ENCODE results near the gene ACP1. TPM values are rescaled to one million over a fixed set of nuclear protein-coding genes. Genes with fewer than 3 reads are reported as not detected.
A peak's percentile ranks its signal among the peaks of the same experiment; 100 is the strongest.

The ACP1 gene
- total RNA-seq, 2 donors from 2014 or later, result 62.0 to 74.2 TPM

DNA sequence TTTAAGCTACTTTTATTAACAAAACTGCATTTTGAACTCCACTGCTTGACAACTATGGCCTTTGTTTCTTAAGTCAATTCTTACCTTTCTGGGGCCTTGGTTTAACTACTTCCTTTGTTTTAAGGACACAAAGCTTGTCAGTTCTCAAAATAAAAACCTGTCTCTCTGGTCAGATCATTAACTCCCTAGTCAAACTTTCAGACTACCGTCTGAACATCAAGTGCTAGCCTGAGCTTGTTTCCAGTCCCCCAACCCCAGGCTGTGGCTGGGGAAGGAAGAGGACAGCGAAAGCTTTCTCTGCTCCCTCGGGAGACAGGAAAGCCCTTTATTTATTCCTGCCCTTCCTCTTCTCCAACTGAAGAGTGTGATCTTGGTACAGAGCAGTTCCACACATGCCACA lies 2.6 kb upstream of the ACP1 start:
- no peak for DNase-seq

DNA sequence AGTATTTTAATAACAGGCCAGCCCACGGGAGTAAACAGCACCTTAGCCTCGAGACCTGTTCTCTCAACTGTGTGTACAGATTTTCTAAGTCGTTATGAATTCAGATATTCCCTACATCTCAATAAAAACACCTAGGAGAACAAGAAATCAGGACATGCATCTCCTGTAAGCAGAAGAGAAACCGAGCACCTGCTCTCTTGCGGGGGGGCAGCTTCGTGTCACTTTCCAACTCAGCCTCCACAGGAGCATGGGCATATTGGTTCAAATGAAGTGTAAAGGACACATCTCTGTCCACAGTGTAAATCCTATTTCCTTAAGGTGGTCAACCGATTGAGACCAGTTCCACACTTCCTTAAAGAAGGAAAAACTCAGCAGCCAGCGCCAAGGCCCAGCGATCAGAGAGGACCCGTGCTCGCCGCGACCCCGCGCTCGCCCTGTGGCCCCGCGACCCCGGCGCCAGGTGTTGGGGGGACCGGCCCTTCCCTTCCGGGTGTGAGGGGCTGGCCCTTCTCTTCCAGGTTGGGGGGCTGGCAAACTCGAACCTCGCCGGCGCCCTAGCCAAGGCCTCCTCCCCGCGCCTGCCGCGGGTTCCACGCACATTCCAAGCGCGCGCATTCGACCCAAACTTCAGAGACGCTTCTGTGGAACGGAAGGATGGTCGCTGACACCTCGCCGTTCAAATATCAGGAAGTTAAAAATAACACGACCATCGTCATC lies 1.6 kb upstream of the ACP1 start:
- Histone ChIP-seq H3K4me1 (peaks cover 57% of the 10 kb centered on the region), H3K36me3 (replicated peaks in 1 of 2; ENCODE audit: insufficient read depth in 1 of 2, low read depth in 2 of 2) (no peaks in the 10 kb centered on the region), H3K9me3 (no peaks in the 10 kb centered on the region), H3K27me3 (no peaks in the 10 kb centered on the region), H3K27ac (peak overlapping the region; percentile 96 to 99 (median 98)), H3K4me3 (peak overlapping the region; percentile 45 to 55)
- intact Hi-C loops (cut with DNase I), result no loop called here
- DNase-seq (peak in 3 of 4 donors; percentile 29 to 62 (median 56)), ATAC-seq (no peak)
- TF ChIP-seq POLR2A (IDR thresholded peaks at IDR 0.05), result no peak
- TF ChIP-seq, protein P1, sequence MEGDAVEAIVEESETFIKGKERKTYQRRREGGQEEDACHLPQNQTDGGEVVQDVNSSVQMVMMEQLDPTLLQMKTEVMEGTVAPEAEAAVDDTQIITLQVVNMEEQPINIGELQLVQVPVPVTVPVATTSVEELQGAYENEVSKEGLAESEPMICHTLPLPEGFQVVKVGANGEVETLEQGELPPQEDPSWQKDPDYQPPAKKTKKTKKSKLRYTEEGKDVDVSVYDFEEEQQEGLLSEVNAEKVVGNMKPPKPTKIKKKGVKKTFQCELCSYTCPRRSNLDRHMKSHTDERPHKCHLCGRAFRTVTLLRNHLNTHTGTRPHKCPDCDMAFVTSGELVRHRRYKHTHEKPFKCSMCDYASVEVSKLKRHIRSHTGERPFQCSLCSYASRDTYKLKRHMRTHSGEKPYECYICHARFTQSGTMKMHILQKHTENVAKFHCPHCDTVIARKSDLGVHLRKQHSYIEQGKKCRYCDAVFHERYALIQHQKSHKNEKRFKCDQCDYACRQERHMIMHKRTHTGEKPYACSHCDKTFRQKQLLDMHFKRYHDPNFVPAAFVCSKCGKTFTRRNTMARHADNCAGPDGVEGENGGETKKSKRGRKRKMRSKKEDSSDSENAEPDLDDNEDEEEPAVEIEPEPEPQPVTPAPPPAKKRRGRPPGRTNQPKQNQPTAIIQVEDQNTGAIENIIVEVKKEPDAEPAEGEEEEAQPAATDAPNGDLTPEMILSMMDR (IDR thresholded peaks at IDR 0.05), result no peak
- 14 to 16% methylated on average over 12 to 42 of the region's 42 CpGs for WGBS, 2 donors

More for the DNA sequence above, 2.6 kb upstream of the ACP1 start:
- peaks cover 58% of the 10 kb centered on the region for H3K4me1 ChIP-seq
- peak overlapping the region in 3 of 4 donors; percentile 96 to 99 (median 98) for H3K27ac ChIP-seq
- no peak overlapping the region for H3K4me3 ChIP-seq
- ATAC-seq, result no peak
- H3K36me3 ChIP-seq (replicated peaks in 1 of 2; ENCODE audit: insufficient read depth in 1 of 2, low read depth in 2 of 2), result no peaks in the 10 kb centered on the region
- WGBS, 2 donors, result 19 to 30% methylated on average over 3 of the region's 3 CpGs
- intact Hi-C loops (cut with DNase I), result no loop called here
- no peaks in the 10 kb centered on the region for H3K27me3 ChIP-seq
- TF ChIP-seq, protein P1 (IDR thresholded peaks at IDR 0.05), result no peak
- no peak for TF ChIP-seq POLR2A (IDR thresholded peaks at IDR 0.05)
- H3K9me3 ChIP-seq, result no peaks in the 10 kb centered on the region

DNA sequence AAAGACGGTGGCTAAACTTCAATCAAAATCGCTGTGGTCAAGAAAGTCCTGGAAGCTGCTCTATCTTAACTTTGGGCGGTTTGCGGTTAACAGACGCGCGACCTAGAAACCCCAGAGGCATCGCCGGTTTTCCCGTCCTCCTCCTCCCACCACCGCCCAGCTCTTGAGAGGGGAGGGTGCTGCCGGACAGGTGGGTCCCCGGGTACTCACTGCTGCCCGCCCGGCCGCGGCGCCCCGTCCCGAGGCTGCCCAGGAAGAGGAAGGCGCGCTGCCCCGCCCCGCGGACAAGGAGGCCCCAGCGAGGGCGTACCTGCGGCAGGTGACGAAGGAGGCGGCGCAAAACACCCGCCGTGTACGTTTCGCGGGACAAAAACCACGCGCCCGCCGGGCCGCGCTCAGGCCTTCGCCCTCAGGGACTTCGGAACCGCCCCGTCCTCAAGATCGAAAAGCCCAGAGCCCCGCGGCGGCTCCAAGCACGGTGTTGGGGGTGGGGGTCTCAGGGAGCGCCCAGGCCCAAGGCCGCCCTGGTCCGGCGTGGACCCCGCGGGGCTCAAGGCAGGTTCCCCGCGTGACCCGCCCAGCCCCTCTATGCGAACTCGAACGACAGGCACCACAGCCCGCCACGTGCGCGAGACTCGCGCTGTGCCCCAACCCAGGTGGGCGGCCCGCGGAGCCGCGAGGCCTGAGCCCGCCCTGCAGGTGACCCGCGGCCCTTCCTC lies 814 bp upstream of the ACP1 start, which contains the start of gene SH3YL1:
Gene SH3YL1, minus strand, starts transcription at position 259 of the 719 bp plus-strand sequence. Its CDS starts 48 bp downstream, at position 211.
- no peaks in the 10 kb centered on the region for H3K36me3 ChIP-seq (replicated peaks in 1 of 2; ENCODE audit: insufficient read depth in 1 of 2, low read depth in 2 of 2)
- H3K27me3 ChIP-seq, result no peaks in the 10 kb centered on the region
- peak; percentile 86 to 90 (median 88) for DNase-seq
- peaks cover 54% of the 10 kb centered on the region for H3K4me1 ChIP-seq
- TF ChIP-seq, protein P1 (IDR thresholded peaks at IDR 0.05), result no peak
- TF ChIP-seq POLR2A (IDR thresholded peaks at IDR 0.05), result peak; percentile 60 to 93 (median 89)
- WGBS, 2 donors, result 1% methylated on average over 29 to 66 of the region's 77 CpGs
- peak within 1 kb of the TSS; percentile 45 to 55 for H3K4me3 ChIP-seq
- H3K9me3 ChIP-seq, result no peaks in the 10 kb centered on the region
- H3K27ac ChIP-seq, result peak within 1 kb of the TSS; percentile 96 to 99 (median 98)
- intact Hi-C loops (cut with DNase I), result no loop called here
- ATAC-seq, result peak; percentile 68

DNA sequence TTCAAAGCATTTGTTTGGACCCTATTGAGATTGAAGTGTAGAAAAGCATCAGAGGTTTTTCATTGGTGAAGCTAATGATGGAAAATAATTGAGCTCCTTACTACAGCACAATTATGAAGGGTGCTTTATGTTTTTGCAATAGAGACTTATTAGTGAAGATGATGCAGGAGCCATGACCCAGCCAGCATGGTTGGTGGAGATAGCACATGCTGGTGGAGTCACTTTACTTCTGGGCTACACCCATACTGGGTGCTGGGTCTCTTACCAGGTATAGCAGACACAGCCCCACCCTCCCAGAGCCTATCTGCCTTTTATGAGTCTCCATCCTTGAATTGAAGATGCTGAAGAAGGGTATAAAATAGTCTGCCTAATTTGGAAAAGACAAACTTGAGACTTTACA lies 3.6 kb downstream of the ACP1 start:
- no peak for DNase-seq
- Histone ChIP-seq H3K4me1 (peaks cover 63% of the 10 kb centered on the region), H3K36me3 (replicated peaks in 1 of 2; ENCODE audit: insufficient read depth in 1 of 2, low read depth in 2 of 2) (no peaks in the 10 kb centered on the region), H3K27me3 (no peaks in the 10 kb centered on the region), H3K9me3 (no peaks in the 10 kb centered on the region), H3K4me3 (no peak overlapping the region), H3K27ac (no peak overlapping the region)
- no peak for ATAC-seq
- no peak for TF ChIP-seq POLR2A (IDR thresholded peaks at IDR 0.05)
- TF ChIP-seq, protein P1 (IDR thresholded peaks at IDR 0.05), result no peak
- intact Hi-C loops (cut with DNase I), result no loop called here

Data from body of pancreas (tissue), 4 donors.